GM12801 (cell line): ENCODE measurements around the gene PRIM2.

ENCODE experiments used
- TF ChIP-seq, protein P1 (sequence below): IDR thresholded peaks from one replicate; pipeline ENCODE4 v1.5.1; 2011; ENCODE audit warnings: control low read depth; ENCODE audit not compliant: insufficient read length; ENCODE audit errors: extremely low read depth

PRIM2 gene

DNA sequence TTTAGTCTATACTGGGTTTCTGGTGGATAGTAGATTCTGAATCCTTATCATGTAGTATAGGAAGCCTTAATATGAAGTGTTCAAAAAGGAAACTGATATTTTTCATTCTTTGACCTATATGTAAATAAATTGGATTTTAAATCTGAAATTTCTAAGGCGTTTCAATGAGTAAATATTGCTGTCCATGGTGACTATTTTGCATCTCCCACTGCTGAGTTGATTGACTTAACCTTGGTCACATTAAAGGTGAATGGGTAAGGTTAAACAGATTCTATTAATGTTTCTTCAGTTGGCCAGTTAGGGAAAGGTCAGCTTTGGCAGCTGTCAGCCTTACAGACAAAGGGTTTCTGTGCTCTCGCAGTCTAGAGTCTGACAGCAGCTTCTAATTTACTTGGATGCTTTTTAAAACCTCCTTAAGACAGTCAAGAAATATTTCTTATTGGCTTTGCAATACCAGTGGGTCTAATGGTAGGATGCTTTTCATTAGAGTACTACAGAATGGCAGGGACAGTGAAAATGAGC, 24.8 kb downstream of the PRIM2 start:
- TF ChIP-seq, protein P1, sequence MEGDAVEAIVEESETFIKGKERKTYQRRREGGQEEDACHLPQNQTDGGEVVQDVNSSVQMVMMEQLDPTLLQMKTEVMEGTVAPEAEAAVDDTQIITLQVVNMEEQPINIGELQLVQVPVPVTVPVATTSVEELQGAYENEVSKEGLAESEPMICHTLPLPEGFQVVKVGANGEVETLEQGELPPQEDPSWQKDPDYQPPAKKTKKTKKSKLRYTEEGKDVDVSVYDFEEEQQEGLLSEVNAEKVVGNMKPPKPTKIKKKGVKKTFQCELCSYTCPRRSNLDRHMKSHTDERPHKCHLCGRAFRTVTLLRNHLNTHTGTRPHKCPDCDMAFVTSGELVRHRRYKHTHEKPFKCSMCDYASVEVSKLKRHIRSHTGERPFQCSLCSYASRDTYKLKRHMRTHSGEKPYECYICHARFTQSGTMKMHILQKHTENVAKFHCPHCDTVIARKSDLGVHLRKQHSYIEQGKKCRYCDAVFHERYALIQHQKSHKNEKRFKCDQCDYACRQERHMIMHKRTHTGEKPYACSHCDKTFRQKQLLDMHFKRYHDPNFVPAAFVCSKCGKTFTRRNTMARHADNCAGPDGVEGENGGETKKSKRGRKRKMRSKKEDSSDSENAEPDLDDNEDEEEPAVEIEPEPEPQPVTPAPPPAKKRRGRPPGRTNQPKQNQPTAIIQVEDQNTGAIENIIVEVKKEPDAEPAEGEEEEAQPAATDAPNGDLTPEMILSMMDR: no peak

DNA sequence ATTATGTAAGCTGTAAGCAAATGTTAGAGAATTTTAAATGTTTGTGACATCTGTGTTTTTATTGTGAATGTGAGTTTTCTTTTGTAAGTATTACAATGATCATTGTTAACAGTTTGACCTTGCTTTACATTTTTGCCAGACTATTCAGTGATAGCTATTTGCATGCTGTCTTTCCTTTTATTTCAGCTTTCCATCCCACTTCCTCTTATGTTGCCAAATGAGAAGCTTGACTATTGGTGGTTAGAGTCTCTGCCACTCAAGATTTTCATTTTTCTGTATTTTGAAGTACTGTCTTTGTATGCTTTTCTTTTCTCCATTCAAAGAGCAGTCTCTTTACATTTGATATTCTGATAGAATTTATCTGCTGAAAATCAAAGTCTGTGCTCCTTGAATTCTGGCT, 104.1 kb downstream of the PRIM2 start:
- TF ChIP-seq, protein P1: no peak

DNA sequence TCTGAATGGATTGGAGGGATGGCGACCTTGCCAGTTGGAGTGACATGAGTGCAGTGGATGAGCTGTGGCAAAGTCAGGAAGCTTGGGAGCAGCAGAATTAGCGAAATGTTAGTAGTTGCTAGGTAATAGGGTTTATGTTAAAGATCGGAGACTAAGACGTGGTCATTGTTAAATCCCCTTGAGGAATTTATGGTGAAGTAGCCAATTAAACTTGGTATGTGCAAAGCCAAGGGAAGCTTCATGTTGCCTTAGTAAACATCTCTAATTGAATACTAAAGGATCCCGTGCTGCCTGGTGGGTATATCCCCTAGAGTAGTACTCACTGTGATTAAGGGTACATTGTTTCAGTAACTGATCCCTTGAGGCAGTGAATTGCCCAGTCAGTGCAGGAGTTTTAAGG, 106.0 kb downstream of the PRIM2 start:
- TF ChIP-seq, protein P1: no peak

DNA sequence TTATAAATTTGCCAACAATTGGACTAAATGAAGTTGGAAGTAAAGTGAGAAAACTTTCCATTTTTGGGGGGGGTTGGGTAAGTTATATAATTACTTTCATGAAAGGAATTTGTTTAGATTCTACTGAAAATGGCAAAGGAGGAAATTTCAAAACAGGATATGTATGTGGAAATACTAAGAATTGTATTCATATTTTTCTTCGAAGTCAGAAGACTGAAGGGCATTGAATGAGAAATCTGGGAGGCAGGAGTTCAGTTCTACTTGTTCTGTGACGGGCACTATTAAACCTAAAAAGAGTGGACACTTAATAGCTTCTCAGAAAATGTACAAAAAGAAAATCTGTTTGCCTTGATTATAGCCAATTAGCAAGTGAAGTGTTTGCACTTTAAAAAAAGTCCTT, 114.7 kb downstream of the PRIM2 start:
- TF ChIP-seq, protein P1: no peak

DNA sequence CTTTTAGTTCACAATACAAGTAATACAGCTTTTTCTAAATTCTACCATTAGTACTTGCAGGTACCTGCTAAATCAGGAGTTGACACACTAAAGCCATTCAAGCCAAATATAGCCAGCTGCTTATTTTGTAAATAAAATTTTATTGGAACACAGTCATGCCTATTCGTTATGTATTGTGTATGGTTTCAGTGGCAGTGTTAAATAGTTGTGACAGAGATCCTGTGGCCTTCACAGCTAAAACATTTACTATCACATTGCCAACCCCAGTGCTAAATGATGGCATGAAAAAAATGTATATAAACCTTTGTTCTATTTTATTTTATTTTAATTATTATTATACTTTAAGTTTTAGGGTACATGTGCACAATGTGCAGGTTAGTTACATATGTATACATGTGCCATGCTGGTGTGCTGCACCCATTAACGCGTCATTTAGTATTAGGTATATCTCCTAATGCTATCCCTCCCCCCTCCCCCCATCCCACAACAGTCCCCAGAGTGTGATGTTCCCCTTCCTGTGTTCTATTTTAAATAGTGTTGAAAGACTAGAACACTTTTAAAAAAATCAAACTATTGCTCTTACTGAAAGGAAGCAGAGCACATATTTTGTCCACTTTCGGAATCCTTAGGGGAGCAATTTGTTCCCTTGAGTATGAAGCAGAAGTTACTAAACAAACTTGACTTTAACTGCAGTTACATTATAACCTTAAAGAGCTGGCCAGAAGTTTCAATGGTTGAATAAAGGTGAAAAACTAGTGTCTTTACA, 115.7 kb downstream of the PRIM2 start:
- TF ChIP-seq, protein P1: no peak

DNA sequence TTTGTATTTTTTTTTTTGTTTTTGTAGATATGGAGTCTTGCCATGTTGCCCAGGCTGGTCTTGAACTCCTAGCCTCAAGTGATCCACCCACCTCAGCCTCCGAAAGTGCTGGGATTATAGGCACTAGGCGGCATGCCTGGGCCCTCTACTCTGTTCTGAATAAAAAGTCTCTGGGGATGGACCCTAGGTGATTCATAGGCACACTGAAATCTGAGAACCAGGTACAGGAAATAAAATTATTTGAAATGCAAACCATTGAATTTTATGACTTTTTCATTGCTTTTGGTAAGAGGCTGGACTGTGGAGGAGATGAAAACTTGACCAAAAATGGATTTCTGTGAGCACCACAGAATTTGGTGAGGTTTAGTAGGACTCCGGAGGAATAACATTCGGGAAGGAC, 117.5 kb downstream of the PRIM2 start:
- TF ChIP-seq, protein P1: no peak

DNA sequence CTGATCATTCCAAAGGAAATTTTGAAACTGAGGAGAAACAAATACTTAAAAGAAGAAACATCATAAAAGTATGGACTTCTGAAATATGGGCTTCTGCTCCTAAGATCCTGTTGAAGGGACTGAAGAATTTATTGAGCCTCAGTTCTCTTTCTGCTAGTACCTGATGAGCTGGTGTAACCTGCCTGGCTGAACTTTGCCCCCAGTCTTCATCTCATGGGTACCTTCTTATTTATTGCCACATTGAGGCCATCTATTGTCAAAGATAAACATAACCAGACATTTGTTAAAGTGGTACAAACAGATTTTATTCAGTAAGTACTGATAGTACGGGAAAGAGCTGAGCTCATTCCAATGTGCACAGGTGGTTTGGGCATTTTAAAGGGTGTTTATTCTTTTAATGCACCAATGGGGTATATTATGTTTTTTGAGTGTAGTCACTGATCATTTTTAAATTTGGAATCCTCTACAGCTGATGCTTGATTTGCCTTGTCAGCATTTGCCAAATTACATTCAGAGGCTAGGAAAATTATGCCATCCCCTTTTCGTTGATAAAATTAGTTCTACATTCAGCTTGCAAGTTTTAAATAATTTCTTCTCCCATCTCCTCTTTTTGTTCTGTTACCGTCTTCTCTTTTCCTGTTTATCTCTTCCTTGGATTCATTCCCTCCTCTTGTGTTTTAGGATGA, 118.2 kb downstream of the PRIM2 start:
- TF ChIP-seq, protein P1: no peak
